Fibroblast of pulmonary artery (primary cell): ENCODE data around the gene ABCB4.

Experiments used
- DNase-seq: peaks from one replicate; pipeline ENCODE4 v3.0.0-alpha.2; 2010; ENCODE audit warnings: low read depth
- H3K4me3 ChIP-seq: replicated peaks from 2 replicates; pipeline ENCODE4 v1.5.1; 2011; ENCODE audit warnings: low read depth, mild to moderate bottlenecking, control low read depth, low read length, moderate library complexity
- CTCF ChIP-seq: IDR thresholded peaks from 2 replicates; pipeline ENCODE4 v1.5.1; 2011; ENCODE audit warnings: mild to moderate bottlenecking, control low read depth, low read length, inconsistent platforms; ENCODE audit errors: missing control alignments

Gene ABCB4

GRCh38 chr7:87356448-87356847 is 119.0 kb downstream of the ABCB4 start:
- H3K4me3 ChIP-seq: no peak overlapping the region
- DNase-seq: no peak
- TF ChIP-seq CTCF: no peak

- peak; percentile 18 for DNase-seq
- H3K4me3 ChIP-seq: no peak overlapping the region
- TF ChIP-seq CTCF: no peak
These were observed 120.7 kb downstream of the ABCB4 start for GRCh38 chr7:87354749-87355148.
